ENCODE results near the gene BACE2.

BACE2 gene

DNA sequence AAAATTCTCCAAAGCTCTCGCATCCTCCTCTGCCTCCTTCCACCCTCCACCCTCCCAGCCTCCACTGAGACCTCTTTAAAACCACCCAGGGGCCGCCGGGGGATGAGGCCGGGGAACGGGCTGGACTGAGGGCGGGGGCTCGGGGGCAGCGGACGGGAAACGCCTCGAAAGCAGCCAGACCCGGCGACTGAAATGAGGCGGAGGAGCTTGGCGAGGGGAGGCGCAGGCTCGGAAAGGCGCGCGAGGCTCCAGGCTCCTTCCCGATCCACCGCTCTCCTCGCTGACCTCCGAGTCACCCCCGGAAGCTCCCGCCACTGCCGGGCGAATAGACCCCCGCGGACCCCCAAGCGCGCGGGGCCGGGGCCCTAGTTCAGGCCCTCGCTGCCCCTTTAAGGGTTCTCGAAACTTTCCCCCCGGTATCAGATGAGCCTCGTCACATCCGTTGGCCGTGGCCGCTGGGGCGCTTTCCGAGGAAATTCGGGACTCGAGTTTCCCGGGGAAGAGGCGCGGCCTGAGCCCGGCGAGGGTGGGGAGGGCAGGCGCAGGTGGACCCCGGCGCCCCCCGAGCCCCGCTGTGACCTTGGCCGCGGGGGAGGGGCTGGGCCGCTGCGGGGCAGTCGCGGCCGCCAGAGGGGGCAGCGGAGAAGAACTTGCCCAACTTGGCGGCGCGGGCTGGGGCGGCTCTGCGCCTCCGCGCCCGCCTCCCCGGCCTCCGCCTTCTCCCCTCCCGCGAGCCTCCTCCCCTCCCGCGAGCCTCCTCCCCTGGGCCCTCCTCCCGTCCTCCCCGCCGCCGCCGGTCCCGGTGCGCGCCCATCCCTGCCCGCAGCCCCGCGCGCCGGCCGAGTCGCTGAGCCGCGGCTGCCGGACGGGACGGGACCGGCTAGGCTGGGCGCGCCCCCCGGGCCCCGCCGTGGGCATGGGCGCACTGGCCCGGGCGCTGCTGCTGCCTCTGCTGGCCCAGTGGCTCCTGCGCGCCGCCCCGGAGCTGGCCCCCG is at the start of gene BACE2:
BACE2 (plus strand) TSS at position 813 of the 995 bp plus-strand sequence; CDS start at position 917, 104 bp downstream.
- no peaks in the 10 kb centered on the region for H3K9me3 Mint-ChIP-seq
- peaks cover 4% of the 10 kb centered on the region for H3K4me1 Mint-ChIP-seq (ENCODE audit: low read depth)
- H3K36me3 Mint-ChIP-seq (ENCODE audit: low read depth): peaks cover 2% of the 10 kb centered on the region
- H3K27ac Mint-ChIP-seq: no peak within 1 kb of the TSS
- H3K4me3 Mint-ChIP-seq: peak within 1 kb of the TSS; percentile 70
- H3K27me3 Mint-ChIP-seq (ENCODE audit: low read depth): peaks cover 67% of the 10 kb centered on the region

DNA sequence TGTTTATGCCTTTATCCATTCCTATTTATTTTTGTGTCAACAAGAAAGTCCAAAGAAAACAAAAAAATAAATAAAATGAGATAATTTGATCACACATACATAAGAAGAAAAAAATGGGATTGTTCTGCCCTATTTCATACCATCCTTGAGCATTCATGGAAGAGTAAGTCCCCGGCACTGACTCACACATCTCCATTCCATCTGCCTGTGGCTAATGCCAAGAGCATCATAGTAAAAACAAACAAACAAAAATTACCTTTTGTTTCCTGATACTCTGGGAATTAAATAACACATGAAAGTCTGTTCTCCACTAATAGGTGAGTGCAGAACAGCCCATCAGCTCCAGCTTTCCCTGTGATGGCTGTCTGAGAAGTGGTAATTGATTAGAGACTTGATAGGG is 48.1 kb upstream of the BACE2 start:
- H3K4me1 Mint-ChIP-seq (ENCODE audit: low read depth): no peaks in the 10 kb centered on the region
- H3K36me3 Mint-ChIP-seq (ENCODE audit: low read depth): no peaks in the 10 kb centered on the region
- H3K27ac Mint-ChIP-seq: no peak overlapping the region
- H3K9me3 Mint-ChIP-seq: no peaks in the 10 kb centered on the region
- H3K4me3 Mint-ChIP-seq: no peak overlapping the region
- peaks cover 4% of the 10 kb centered on the region for H3K27me3 Mint-ChIP-seq (ENCODE audit: low read depth)

DNA sequence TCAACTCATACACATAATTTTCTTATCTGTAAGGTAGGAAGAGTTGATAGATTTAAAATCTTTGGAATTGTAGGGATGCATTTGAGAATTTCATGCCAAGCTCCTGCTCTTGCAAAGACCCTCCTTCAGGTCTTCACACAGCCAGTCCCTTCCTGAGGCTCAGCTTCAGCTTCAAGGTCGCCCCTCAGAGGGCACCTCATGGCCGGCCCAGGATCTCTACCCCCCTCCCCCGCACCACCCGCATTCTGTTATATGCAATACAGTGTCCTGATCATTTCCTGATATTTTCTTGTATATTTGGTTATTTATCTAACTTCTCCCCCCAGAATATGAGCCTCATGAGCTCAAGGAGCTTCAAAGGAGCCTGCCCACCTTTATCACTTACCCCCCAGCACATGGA is 47.0 kb upstream of the BACE2 start:
- Mint-ChIP-seq H3K9me3 (no peaks in the 10 kb centered on the region), H3K27ac (no peak overlapping the region), H3K4me1 (ENCODE audit: low read depth) (no peaks in the 10 kb centered on the region), H3K27me3 (ENCODE audit: low read depth) (peaks cover 4% of the 10 kb centered on the region), H3K36me3 (ENCODE audit: low read depth) (no peaks in the 10 kb centered on the region), H3K4me3 (no peak overlapping the region)

DNA sequence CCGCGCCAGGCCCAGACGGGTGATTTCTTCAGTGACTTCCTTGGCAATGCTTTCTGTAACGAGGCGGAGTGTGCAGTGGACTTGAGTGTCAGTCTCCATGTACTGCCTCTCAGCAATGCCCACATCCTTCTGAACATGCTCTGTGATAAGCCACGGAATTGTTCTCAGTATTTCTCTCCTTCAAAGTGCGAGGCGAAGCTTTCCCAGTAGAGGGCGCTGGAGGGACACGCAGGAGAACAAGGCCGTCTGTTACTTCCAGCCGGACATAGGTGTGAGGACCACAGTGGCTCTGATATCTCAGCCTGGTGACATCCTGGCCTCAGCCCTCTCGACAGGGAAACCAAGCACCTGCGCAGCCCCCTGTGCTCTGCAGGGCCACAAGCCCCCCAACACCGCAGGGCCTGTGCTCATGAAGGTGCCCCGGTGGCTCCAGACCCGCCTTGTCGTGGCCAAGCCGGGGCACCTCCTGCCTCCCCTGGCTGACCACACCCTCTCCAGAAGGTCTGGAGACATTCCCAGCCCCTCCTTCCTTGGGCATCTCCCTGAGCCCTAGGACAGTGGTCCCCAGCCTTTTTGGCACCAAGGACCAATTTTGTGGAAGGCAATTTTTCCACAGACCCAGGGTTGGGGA is 46.1 kb upstream of the BACE2 start:
- no peak overlapping the region for H3K27ac Mint-ChIP-seq
- no peaks in the 10 kb centered on the region for H3K9me3 Mint-ChIP-seq
- no peaks in the 10 kb centered on the region for H3K36me3 Mint-ChIP-seq (ENCODE audit: low read depth)
- H3K4me1 Mint-ChIP-seq (ENCODE audit: low read depth): no peaks in the 10 kb centered on the region
- no peak overlapping the region for H3K4me3 Mint-ChIP-seq
- peaks cover 4% of the 10 kb centered on the region for H3K27me3 Mint-ChIP-seq (ENCODE audit: low read depth)

DNA sequence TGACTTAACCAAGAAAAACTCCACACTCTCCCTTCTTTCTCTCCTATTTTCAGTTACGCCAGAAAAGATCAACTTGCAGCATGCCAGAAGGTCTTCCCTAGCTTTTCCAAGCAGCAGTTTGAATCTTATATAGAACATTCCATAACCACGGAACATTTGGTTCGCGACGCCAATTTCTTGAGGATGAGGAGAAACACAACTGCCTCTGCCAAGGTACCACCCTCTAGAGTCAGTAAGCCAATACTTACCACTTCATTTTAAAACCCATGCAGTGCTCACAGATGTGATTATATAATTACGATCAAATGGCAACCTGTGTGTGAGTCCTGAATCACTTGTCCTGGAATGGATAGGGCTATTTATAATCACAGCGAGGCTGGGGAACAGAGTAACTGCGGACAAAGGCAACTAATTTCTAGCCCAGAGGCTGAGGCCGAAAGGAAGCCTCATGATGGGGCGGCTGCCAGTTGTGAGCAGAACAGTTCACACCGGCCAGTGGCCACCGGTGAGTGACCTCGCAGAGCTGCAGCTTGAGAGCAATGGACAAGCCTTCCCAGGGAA is 43.2 kb upstream of the BACE2 start:
- Mint-ChIP-seq H3K4me1 (ENCODE audit: low read depth) (no peaks in the 10 kb centered on the region), H3K36me3 (ENCODE audit: low read depth) (no peaks in the 10 kb centered on the region)

DNA sequence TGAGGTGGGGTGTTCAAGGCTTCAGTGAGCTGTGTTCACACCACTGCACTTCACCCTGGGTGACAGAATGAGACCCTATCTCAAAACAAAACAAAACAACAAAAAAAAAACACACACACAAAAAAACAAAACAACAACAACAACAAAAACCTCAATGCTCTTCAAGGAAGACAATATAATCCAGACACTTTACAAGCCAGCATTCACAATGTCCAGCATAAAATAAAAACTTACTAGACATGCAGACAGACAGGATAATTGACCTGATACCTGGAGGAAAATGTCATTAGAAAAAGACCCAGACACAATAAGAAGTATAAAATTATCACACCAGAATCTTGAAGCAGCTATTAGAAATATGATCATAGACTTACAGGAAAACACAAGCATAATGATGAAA is 39.0 kb upstream of the BACE2 start:
- peaks cover 6% of the 10 kb centered on the region for H3K9me3 Mint-ChIP-seq
- H3K36me3 Mint-ChIP-seq (ENCODE audit: low read depth): no peaks in the 10 kb centered on the region
- H3K4me3 Mint-ChIP-seq: no peak overlapping the region
- no peak overlapping the region for H3K27ac Mint-ChIP-seq
- H3K27me3 Mint-ChIP-seq (ENCODE audit: low read depth): peaks cover 8% of the 10 kb centered on the region
- no peaks in the 10 kb centered on the region for H3K4me1 Mint-ChIP-seq (ENCODE audit: low read depth)

More for the DNA sequence above, 43.2 kb upstream of the BACE2 start:
- peaks cover 9% of the 10 kb centered on the region for H3K27me3 Mint-ChIP-seq (ENCODE audit: low read depth)
- H3K9me3 Mint-ChIP-seq: peaks cover 6% of the 10 kb centered on the region
- H3K27ac Mint-ChIP-seq: no peak overlapping the region
- no peak overlapping the region for H3K4me3 Mint-ChIP-seq

DNA sequence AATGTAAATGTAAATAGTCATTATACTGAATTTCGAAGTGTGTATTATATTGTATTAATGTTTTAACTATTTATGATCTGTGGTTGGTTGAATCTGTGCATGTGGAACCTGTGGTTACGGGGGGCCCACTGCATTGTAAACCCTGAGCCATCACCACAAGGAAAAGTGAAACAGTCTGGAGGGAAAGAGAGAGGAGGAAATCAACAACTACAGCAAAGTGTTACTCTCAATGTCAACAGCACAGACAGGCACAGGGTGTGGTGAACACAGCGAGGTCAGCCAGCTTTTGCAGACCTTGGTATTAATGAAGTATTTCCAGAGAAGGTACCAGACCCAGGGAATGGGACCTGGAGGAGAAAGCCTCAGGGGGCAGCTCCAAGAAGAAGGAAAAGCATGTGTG is 37.1 kb upstream of the BACE2 start:
- Mint-ChIP-seq H3K27ac (no peak overlapping the region), H3K36me3 (ENCODE audit: low read depth) (no peaks in the 10 kb centered on the region), H3K4me1 (ENCODE audit: low read depth) (no peaks in the 10 kb centered on the region), H3K27me3 (ENCODE audit: low read depth) (peaks cover 8% of the 10 kb centered on the region), H3K4me3 (no peak overlapping the region), H3K9me3 (peaks cover 6% of the 10 kb centered on the region)

DNA sequence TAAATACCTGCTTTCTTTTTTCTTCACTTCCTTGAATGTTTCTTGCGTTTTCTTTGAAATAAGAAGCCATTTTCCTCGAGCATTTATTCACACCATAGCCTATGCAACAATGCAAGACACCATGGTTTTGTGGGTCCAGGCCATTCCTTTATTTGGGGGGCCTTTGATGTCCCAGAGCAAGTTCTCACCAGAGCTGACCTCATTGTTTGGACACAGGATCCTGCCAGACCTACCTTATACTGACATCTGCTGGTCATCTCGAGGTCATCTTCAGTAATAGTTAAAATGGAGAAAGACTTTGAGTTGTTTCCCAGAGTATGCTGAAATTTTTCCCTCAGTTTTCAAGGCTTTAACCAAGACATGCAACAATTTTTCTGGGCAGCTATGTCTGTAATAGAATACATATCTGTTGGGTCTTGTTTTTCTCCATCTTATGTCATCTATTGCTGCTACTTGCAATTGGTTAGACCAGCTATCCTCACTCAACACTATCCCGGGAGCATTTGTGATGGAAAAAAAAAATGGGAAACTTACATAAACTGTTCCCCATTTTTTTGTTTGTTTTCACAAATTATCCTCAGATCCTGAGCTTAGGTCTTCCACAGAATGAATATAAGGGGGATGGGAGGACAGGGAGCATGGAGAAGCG is 34.0 kb upstream of the BACE2 start:
- Mint-ChIP-seq H3K27ac (no peak overlapping the region), H3K9me3 (peaks cover 5% of the 10 kb centered on the region), H3K4me1 (ENCODE audit: low read depth) (no peaks in the 10 kb centered on the region), H3K27me3 (ENCODE audit: low read depth) (peaks cover 8% of the 10 kb centered on the region), H3K4me3 (no peak overlapping the region), H3K36me3 (ENCODE audit: low read depth) (no peaks in the 10 kb centered on the region)

DNA sequence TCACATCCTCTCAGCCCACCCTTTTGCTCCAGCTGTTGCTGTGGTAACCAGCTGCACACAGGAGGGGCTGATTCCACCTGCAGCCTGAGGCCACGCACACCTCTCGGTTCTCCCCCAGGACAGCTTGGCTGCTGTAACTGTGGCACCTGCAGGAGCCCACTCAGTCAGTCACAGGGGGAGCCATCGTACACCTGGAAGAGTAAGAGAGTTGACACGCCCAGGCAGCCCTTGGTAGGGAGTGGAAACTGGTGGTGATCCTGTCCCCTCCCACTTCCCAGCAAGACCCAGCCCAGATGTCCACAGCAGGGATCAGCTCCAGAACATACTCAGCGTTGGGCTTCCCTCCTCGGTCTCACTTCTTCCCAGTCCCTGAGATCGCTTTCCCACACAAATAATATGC is 32.2 kb upstream of the BACE2 start:
- Mint-ChIP-seq H3K27ac (no peak overlapping the region), H3K4me1 (ENCODE audit: low read depth) (no peaks in the 10 kb centered on the region), H3K4me3 (no peak overlapping the region), H3K9me3 (no peaks in the 10 kb centered on the region), H3K36me3 (ENCODE audit: low read depth) (no peaks in the 10 kb centered on the region), H3K27me3 (ENCODE audit: low read depth) (no peaks in the 10 kb centered on the region)

DNA sequence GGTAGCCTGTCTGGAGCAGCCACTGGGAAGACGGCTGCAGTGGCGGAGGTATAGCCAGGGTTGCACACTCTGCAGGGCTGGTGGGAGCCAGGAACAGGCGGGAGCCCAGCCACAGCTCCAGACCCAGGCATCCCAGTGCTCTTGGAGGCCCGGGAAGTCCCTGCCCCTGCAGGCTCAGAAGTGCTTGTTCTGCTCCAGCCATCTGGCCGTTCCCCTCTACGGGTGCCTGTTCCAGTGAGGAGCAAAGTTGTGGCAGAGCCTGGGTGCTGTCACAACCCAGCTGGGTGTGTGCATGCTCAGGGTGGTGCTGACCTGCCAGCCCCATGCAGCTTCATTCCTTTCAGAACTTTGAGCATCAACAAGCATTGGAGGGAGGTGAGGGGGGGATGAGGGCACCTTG is 31.7 kb upstream of the BACE2 start:
- Mint-ChIP-seq H3K4me3 (no peak overlapping the region), H3K27me3 (ENCODE audit: low read depth) (no peaks in the 10 kb centered on the region), H3K9me3 (no peaks in the 10 kb centered on the region), H3K36me3 (ENCODE audit: low read depth) (no peaks in the 10 kb centered on the region), H3K4me1 (ENCODE audit: low read depth) (no peaks in the 10 kb centered on the region), H3K27ac (no peak overlapping the region)

DNA sequence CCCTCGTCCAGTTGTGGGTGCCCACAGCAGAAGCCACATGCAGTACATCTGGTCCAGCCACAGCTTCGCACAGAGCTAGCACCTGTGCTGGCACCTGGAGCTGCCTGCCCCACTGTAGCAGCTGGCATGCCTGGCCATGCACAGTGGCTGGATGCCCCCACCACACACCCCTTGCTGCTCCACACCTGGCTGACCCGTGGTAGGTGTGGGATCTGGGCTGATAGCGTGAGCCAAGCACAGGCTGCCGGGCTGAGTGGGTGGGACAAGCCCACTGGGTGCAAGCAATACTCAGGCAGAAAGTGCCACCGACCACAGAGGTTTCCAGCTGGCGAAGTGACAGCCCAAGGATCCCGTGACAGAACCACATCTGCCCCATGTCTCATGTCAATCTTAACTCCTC is 30.6 kb upstream of the BACE2 start:
- Mint-ChIP-seq H3K4me1 (ENCODE audit: low read depth) (no peaks in the 10 kb centered on the region), H3K9me3 (no peaks in the 10 kb centered on the region)

DNA sequence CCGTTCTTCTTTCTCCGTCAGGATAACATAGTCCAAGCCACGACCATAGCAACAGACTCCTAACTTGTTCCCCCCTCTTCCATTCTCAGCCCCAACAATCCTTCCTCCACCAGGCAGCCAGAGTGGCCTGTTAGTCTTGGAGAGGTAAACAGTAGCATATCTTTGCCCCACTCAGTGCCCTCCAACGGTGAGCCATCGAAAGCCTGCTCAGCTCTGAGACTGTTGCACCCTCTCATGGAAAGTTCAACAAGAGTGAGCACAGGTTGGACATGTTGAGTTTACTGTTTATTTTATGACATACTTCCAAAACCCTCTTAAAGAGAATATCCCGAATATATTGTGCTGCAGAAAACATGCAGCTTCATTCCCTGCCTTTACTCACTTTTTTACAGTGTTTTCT is 30.1 kb upstream of the BACE2 start:
- H3K9me3 Mint-ChIP-seq: no peaks in the 10 kb centered on the region
- no peaks in the 10 kb centered on the region for H3K4me1 Mint-ChIP-seq (ENCODE audit: low read depth)
- H3K27me3 Mint-ChIP-seq (ENCODE audit: low read depth): no peaks in the 10 kb centered on the region
- no peak overlapping the region for H3K4me3 Mint-ChIP-seq
- no peak overlapping the region for H3K27ac Mint-ChIP-seq
- H3K36me3 Mint-ChIP-seq (ENCODE audit: low read depth): no peaks in the 10 kb centered on the region

More for the DNA sequence above, 30.6 kb upstream of the BACE2 start:
- Mint-ChIP-seq H3K27me3 (ENCODE audit: low read depth) (no peaks in the 10 kb centered on the region), H3K36me3 (ENCODE audit: low read depth) (no peaks in the 10 kb centered on the region), H3K4me3 (no peak overlapping the region), H3K27ac (no peak overlapping the region)

DNA sequence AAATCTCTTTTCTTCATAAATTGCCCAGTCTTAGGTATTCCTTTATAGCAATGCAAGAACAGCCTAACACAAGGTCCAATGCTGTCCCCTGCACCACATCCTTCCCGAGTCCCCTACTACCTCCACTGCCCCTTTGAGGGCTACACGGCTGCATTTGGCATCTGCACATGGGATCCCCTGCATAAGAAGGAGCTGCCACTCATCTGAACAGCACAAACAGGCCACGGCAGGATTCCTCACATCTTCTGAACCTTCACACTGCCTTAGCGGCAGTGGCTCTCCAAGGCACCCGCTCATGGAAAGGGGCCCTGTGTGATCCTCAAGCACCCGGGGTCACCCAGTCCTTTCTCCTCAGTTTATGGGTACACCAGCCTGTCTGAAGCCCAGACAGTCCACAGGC is 29.2 kb upstream of the BACE2 start:
- no peaks in the 10 kb centered on the region for H3K4me1 Mint-ChIP-seq (ENCODE audit: low read depth)
- no peaks in the 10 kb centered on the region for H3K27me3 Mint-ChIP-seq (ENCODE audit: low read depth)
- H3K9me3 Mint-ChIP-seq: no peaks in the 10 kb centered on the region
- no peaks in the 10 kb centered on the region for H3K36me3 Mint-ChIP-seq (ENCODE audit: low read depth)
- no peak overlapping the region for H3K4me3 Mint-ChIP-seq
- H3K27ac Mint-ChIP-seq: no peak overlapping the region

DNA sequence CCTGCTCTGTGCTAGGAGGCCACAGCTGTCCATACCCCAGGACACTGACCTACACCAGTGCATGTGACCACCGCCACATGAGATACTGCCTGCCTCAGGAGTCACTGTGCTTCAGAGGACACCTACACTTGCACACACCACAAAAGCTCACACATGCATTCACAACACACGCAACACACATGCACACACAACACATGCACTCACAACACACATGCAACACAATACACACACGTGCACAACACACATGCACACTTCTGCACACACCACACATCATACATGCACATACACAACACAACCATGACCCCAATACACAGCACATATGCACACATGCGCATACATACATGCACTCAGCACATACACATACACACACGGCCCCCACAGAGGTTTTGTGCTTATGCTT is 28.7 kb upstream of the BACE2 start:
- no peaks in the 10 kb centered on the region for H3K27me3 Mint-ChIP-seq (ENCODE audit: low read depth)
- H3K4me1 Mint-ChIP-seq (ENCODE audit: low read depth): no peaks in the 10 kb centered on the region
- no peak overlapping the region for H3K27ac Mint-ChIP-seq
- H3K36me3 Mint-ChIP-seq (ENCODE audit: low read depth): no peaks in the 10 kb centered on the region
- H3K9me3 Mint-ChIP-seq: no peaks in the 10 kb centered on the region
- H3K4me3 Mint-ChIP-seq: no peak overlapping the region

Measured in T-helper 1 cell treated with Interleukin-12 subunit alpha and Interleukin-12 subunit beta and Interleukin-4 antibody, amounts not matched to agents 30 μg/mL and 1 μg/mL, for 36 hours (primary cell).